ENCODE measurements around the gene SIRT3. TPM values are rescaled to one million over a fixed set of nuclear protein-coding genes. Genes with fewer than 3 reads are reported as not detected.
"Not testable (repeated sequence)": the region's sequence is repeated elsewhere in the genome, so short reads cannot be mapped to it uniquely, and the experiment has no call there.

The SIRT3 gene
- polyA plus RNA-seq, 1 experiment = 22.2 TPM

GRCh38 chr11:196786-197731, 39.1 kb downstream of the SIRT3 start:
- POLR2A ChIA-PET = interaction anchor here (0.6 kb wide), 1 partner anchor 163 kb away, joined by 3 read pairs; no protein-coding TSS in a partner anchor
- no peak for TF ChIP-seq CTCF (IDR thresholded peaks at IDR 0.05; ENCODE audit: insufficient read depth, low read depth, low read length)
- no peak for DNase-seq (ENCODE audit: low read depth)
- H3K36me3 ChIP-seq (ENCODE audit: control insufficient read depth, insufficient read depth, low read length) = peaks cover 9% of the 10 kb centered on the region
- no peak overlapping the region for H3K4me3 ChIP-seq (ENCODE audit: low read depth, low read length)
- CTCF ChIA-PET = interaction anchor here (1.0 kb wide), 1 partner anchor 252 kb away, joined by 3 read pairs; no protein-coding TSS in a partner anchor
- H3K27me3 ChIP-seq (ENCODE audit: control insufficient read depth, insufficient read depth, low read length) = no peaks in the 10 kb centered on the region; the same call in 1 of the 2 replicates

- DNase-seq (ENCODE audit: low read depth); POLR2A ChIA-PET; H3K36me3 ChIP-seq (ENCODE audit: control insufficient read depth, insufficient read depth, low read length); H3K27me3 ChIP-seq (ENCODE audit: control insufficient read depth, insufficient read depth, low read length); CTCF ChIA-PET; H3K4me3 ChIP-seq (ENCODE audit: low read depth, low read length): not testable (repeated sequence)
These were observed 42.7 kb downstream of the SIRT3 start for GRCh38 chr11:193481-193880.

GRCh38 chr11:192674-193128, 43.4 kb downstream of the SIRT3 start, which contains the start of gene SCGB1C1:
SCGB1C1 (plus strand) TSS chr11:193078; CDS start chr11:193100, 22 bp downstream.
- H3K27me3 ChIP-seq (ENCODE audit: control insufficient read depth, insufficient read depth, low read length); H3K4me3 ChIP-seq (ENCODE audit: low read depth, low read length); DNase-seq (ENCODE audit: low read depth); CTCF ChIA-PET; POLR2A ChIA-PET; H3K36me3 ChIP-seq (ENCODE audit: control insufficient read depth, insufficient read depth, low read length): not testable (repeated sequence)

- DNase-seq (ENCODE audit: low read depth); CTCF ChIA-PET; H3K36me3 ChIP-seq (ENCODE audit: control insufficient read depth, insufficient read depth, low read length): not testable (repeated sequence)
These were observed 44.4 kb downstream of the SIRT3 start for GRCh38 chr11:191490-192478.

GRCh38 chr11:190546-190945, 45.6 kb downstream of the SIRT3 start:
- H3K36me3 ChIP-seq (ENCODE audit: control insufficient read depth, insufficient read depth, low read length); POLR2A ChIA-PET; H3K4me3 ChIP-seq (ENCODE audit: low read depth, low read length); CTCF ChIA-PET; DNase-seq (ENCODE audit: low read depth); H3K27me3 ChIP-seq (ENCODE audit: control insufficient read depth, insufficient read depth, low read length): not testable (repeated sequence)

More at GRCh38 chr11:191490-192478, 44.4 kb downstream of the SIRT3 start:
- POLR2A ChIA-PET; H3K4me3 ChIP-seq (ENCODE audit: low read depth, low read length); H3K27me3 ChIP-seq (ENCODE audit: control insufficient read depth, insufficient read depth, low read length): not testable (repeated sequence)
- TF ChIP-seq CTCF (IDR thresholded peaks at IDR 0.05; ENCODE audit: insufficient read depth, low read depth, low read length) = peak; percentile 32

GRCh38 chr11:189843-190311, 46.3 kb downstream of the SIRT3 start:
- H3K4me3 ChIP-seq (ENCODE audit: low read depth, low read length) = not testable (repeated sequence)

GRCh38 chr11:189200-189783, 46.9 kb downstream of the SIRT3 start:
- CTCF ChIA-PET; H3K36me3 ChIP-seq (ENCODE audit: control insufficient read depth, insufficient read depth, low read length); POLR2A ChIA-PET; H3K4me3 ChIP-seq (ENCODE audit: low read depth, low read length); DNase-seq (ENCODE audit: low read depth); H3K27me3 ChIP-seq (ENCODE audit: control insufficient read depth, insufficient read depth, low read length): not testable (repeated sequence)

More at GRCh38 chr11:189843-190311, 46.3 kb downstream of the SIRT3 start:
- H3K27me3 ChIP-seq (ENCODE audit: control insufficient read depth, insufficient read depth, low read length); POLR2A ChIA-PET; H3K36me3 ChIP-seq (ENCODE audit: control insufficient read depth, insufficient read depth, low read length); DNase-seq (ENCODE audit: low read depth); CTCF ChIA-PET: not testable (repeated sequence)
